HG03064 (cell line): ENCODE data around the gene HES6.

ENCODE experiments used
- ATAC-seq: cut with Tn5 transposase; IDR thresholded peaks from one replicate; pipeline ENCODE4 v1.9.1; 2021; ENCODE audit warnings: low read depth; ENCODE audit not compliant: unreplicated experiment

HES6 gene

DNA sequence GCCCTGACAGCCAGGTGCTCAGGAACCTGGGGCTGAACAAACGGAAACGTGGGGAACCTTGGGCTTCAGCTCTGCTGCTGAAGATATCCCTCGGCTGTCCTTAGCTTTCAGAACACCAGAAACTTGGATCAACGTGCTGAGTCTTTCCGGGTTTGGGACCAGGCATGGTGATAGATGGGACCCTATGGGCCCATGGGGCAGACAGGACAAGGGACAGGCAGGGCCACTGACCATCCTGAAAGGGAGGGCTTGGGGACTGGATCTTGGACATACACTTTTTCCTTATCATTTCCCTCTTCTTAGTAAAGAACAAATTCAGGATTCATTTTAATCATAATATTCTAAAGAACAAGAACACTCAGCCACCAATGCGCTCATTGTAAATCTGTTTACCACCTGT, 16.3 kb upstream of the HES6 start:
- no peak for ATAC-seq

DNA sequence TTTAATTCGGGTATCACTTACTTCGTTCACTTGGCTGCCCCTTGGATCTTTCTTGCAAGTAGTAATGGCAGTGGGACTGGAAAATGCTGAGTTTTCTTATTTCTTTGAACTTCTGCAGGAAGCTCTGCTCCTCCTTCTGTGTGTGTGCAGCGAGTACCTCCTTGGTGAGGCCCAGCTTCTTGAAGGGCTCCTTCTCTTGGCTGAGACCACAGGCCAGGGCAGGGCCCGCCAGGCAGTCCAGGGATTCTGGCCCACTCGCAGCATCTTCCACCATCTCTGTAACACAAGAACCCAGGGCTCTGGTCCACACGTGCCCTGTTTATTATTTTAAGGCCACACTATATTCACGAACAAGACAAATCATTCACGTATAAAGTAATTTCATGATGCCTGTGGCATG, 15.8 kb upstream of the HES6 start:
- no peak for ATAC-seq

DNA sequence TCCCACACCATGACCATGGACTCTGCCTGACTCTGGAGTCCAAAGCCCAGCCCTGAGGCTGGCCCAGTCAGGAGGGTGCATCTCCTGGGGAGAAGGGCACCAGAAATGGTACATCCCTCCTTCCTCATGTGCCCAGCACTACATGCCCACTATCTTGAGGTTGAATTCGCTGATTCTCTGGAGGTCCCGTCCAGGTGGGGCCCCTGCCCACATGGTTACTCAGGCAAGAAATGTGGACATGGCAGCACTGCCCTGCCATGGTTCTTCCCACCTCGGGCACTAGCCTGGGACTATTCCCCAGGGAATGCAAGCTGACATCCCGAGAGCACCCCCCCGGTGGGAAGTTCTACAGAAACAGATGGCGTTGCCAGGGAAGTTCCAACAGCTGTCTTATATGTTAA, 15.3 kb upstream of the HES6 start:
- no peak for ATAC-seq

DNA sequence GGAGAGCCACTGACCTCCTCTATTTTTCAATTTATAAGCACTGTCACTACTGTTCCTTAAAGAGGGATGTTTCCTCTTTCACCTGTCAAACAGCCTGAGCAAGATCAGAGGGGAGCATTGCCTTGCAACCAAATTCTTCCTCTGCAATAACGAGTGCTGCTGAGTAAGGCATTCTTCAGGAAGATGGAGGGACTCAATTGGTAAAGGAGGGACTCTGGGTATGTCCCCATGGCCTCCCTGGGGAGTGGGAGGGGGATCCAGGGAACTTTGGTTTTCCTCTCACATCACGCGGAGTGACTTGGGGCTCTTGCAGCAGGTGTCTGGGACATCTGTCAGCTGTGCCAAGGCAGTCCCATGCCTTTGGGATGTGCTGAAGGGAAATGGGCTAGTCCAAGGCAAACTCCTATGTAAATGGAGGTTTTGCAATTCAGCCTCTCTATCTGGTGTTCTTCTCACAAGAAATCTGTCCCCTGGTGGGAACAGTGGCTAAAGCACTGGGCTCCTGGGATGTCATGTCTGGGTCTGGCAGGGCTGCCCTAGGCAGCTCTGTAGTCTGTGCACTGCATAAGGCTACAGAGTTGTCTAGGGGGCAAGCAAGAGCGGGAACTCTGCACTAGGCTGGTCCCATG, 14.4 kb upstream of the HES6 start:
- no peak for ATAC-seq

DNA sequence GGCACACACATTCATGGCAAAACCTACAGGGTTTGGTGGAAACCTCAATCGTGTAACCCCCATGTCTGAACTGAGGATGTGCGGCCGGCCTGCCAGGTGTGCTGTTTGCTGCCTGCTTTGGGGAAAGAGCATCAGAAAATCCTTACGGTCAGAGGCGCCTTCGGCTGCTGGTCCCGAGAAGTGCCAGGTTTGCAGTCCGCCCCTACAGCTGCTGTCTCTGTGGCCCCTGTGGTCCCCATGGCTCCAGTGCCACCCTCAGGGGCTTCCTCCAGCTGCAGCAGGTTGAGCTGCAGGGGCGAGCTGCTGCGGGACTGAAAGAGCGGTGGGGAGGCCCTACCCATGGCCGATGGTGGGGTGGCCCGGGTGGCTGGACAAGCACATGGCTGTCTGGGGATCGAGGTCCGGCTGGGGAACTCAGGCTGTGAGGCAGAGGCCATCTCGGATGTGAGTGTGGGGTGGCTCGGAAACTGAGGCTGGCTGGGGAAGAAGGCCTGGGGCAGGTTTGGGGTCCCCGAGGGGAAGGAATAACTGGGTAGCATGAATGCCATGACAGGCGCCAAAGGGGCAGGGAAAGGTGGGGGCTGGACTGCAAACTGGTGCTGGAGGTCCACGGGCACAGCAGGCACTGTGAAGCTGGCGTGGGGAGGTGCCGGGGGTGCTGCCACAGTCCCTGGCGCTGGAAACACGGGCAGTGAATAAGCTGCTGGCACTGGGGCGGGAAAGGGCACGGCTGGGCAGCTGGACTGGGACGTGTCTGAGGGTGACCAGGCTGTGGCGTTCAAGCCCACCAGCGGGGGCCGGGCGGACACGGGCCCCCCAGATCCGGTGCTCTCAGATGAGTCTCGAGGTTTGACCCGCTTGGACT, 13.2 kb upstream of the HES6 start:
- no peak for ATAC-seq

DNA sequence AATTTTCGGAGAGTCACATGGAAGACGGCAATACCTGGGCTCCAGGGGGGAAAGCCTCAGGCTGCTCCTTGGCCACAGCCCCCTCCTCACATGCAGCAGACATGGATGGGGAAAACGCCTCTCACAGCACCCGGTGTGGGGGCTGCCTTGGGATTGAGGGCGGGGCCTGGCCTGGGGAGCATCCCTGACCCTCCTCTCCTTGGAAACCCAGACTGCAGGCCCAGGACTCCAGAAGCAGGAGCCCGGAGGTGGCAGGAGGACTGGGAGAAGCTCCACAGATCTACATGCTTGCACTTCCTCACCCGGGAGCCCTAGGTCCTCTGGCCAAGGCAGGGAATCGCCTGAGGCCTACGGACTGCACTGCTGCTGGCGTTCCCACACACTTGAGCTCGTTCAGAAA, 12.1 kb upstream of the HES6 start:
- no peak for ATAC-seq

DNA sequence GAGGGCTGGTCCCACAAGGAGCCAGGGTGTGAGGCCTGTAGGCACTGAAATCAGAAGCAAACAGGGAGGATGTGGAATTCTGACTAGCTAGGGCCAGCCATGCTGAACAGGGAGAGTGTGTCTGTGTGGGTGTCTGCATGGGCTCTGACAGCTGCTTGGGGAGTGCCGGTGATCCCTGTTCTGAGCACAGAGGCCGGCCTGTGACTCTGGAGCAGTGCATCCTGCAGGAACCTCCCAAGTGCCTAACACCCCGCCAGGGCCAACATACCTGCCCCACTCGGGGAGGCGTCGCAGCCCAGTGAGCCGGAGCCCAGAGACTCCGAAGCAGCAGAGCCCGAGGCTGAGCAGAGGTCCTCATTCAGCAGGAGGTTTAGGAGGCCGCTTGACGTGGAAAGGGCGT, 11.5 kb upstream of the HES6 start:
- ATAC-seq, result no peak

DNA sequence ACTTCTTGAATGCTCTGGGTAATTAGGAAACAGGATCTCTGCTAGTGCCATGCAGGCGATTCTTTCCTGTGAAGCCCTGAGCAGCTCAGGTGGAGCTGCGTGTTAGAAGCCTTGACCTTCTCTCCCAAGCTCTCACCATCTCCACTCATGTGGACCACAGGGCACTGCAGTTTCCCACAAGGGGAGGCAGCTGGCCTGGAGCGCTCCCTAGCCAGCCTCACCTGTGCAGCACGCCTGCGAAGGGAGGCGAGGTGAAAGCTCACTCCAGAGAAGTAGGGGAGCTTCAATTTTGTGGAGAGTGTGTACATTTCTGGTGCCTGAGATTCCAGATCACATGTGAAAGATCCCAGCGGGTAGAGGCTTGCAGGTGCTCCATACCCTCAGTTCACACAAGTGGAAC, 11.1 kb upstream of the HES6 start:
- no peak for ATAC-seq

DNA sequence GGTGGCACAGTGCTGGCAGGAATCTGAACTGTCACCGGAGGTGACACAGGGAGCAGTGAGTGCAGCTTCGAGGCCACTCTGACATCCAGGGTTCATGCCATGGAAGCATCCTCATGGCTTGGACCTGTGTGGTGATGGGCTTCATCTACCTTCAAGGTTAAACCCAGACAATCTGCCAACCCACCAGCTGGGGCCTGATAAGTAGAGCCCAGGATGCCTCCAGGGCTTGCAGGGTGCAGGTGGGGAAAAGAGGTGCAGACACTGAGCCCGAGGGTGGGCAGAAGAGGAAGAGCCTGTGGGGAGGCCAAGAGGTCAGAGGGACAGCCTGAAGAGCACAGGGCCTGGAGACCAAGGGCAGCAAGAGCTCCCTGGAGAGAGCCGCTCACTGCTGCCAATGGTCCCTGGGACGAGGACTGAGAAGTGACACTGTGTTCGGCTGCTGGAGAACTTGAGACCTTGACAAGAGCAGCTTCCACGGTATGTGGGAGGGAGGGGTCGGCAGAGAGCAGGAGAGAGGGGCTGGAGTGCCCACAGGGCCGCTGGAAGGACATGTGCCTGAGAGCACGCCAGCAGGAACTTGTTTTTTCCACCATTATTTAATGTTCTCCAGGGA, 8.1 kb upstream of the HES6 start:
- no peak for ATAC-seq

DNA sequence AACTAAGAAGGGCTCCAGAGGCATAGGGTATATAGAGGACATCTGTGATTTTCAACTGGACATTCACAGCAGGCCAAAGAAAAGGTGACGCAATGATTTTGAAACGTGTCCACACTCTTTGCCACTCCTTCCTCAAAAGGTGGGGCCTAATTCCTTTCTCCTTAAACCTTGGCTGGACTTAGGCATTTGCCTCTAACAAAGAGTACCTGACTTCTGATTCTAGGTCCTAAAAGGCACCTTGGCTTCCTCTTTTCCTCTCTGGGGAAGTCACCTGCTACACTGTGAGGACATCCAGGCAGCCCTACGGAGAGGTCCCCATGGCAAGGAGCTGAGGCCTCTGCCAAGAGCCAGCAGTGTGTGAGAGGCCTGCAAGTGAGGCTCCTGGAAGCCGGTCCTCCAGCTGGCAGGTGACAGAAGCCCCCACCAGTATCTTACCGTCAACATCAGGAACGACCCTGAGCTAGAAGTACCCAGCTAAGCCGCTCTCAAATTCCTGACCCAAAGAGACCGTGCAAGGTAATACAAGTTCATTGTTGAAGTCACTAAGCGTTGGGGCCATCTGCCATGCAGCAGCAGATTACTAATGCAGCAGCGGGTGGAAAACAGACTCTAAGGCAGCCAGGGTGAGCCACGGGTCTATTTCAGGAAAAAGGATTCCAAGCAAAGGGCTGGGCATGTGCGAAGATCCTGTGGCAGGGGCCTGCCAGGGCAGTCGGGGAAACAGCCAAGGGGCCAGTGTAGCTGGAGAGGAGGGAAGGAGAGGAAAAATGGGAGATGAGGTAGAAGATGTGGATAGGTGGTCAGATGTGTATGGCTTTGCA, 7.4 kb upstream of the HES6 start:
- ATAC-seq, result no peak

DNA sequence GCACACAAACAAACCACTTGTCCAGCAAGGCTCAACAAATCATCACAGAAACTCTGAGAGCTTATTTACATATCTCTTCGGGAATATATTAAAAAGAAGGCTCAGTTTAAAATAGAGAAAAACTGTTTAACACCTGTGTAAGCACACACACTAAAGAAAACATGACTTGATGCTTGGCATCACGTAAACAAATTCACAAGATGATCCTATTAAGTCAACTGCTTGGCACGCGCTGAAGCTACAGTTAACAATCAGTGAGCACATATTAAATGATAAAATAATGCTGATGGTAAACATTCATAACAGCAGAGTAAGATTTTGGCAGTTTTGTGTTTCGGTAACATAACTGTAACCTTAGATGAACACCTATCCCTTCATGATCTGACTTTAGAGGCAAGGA, 4.3 kb upstream of the HES6 start:
- no peak for ATAC-seq

DNA sequence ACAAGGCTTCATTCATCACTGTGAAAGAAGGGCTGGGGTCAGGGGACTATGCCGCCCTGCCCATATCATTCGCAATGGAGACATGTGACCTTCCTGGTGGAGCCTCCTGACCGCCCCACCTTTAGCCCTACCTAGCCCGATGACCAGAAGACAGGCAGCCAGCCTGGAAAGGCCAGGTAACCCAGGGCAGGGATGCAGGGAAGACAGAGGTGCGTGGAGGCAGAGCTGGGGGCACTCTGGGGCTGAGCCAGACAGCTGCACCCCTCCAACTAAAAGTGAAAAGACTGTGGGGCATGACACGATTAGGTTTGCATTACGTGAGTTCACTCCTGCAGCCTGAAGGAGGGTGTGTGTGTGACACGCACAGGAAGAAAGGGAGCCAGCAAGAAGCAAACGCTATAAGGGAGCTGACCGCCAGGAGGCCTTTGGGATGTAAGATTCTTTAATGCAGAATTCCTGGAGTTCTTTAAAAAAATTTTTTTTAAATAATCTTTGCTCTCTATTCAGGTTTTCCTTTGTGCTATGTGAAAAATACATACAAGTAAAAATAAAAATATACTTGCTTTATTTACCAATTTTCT, 3.7 kb upstream of the HES6 start:
- no peak for ATAC-seq

DNA sequence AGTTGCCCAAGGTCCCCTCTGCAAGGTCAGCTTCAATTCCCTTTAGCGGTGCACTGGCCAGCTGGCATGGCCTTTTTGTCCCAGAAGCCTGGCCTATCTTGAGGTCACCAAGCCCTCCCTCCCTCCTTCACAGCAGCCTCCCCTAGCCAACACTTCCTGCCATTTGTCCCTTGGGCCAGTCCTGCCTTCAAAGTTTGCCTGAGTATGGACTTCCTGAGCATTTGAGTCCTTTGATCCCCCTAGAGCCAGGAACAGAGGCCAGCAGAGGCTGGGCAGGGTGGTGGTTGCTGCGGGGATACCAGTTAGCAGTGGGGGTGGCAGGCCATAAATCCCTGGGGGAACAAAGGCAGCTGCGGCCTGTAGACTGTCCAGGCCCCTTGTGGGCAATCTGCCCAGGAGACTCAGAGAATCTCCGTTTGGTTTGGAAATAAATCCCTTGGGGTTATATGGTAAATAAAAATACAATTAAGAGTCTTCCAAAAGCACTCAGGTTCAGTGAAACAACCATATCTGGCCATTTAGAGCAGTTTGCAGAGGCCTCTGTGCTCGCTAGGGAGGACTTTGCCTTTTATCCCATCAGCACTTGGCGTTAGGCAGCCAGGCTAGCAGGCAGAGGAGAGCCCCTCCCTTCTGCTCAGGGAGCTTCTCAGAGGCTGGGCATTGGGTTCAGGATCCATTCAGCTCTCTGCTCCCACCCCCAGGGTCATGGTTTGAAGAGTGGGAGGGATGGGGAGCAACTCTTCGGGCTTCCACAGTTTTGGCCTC, 3.1 kb upstream of the HES6 start:
- ATAC-seq, result no peak

DNA sequence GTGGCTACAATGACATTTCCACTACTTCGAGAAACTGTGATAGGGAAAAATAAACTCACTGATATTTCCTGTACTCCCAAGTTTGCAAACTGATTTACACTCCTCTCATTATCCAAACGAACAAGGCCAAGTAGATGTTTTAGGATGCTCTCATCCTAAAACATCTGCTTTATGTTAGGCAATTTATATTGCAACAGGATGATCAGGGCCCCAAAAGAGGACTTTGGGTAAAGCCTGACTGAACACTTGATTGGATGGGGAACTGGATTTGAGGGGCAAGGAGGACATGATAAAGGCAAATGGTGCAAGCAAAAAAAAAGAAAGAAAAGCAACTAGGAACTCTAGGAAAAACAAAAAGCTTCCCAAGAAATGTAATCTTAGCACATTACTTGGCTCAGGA, 2.1 kb upstream of the HES6 start:
- no peak for ATAC-seq

DNA sequence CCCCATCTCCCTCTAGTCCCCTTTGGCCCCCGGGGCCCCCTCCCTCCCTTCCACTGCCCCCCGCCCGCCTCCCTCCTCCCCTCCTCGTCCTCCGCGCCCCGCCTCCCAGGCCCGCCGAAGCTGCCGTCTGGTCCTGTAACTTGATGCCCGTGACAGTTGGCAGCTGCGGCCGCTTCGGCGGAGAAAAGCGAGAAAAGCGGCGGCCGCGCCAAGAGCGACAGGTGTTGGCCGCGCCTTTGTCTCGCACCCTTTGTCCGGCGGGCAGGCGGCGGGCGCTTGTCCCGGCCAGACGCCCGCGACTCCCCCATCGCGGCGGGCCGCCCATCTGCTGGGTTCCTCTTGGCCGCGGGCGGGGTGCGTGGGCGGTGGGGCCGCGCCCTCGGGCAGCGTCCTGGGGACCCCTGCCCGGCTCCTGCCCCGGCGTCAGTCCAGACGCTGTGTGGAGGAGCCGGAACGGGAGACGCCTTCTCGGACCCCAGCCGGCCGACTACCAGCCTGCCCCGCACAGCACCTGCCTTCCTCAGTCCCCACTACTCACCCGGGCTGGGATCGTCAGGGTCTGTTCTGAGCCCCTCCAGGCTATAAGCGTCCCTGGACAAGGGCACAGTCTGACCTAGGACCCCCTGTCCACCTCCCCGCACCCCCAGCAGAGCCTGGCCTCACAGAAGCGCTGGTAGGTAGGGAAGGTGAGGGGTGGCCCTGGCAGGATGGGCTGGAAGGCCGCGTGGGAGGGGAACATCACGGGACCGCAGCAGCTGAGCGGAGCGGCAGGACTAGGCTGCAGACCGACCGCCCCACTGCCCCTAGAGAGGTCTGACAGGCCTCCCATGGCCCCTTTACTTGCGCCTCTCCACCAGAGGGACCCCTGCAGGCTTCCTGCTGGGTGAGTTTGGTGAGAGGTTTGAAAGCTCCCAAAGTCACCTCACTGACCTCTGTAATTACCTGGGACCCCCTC, 1.2 kb upstream of the HES6 start:
- no peak for ATAC-seq

DNA sequence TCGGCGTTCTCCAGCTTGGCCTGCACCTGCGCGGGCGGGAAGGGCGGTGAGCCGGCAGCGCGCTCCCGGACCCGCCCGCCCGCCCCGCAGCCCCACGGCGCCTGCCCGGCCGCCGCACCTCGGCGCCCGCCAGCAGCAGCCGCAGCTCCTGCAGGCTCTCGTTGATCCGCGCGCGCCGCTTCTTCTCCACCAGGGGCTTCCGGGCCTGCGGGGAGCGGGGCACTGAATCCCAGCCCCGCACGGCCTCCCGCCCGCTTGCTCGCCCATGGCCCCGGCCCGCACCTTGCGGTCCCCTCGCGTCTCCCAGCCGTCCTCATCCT, 335 bp downstream of the HES6 start:
- peak; percentile 8 for ATAC-seq

DNA sequence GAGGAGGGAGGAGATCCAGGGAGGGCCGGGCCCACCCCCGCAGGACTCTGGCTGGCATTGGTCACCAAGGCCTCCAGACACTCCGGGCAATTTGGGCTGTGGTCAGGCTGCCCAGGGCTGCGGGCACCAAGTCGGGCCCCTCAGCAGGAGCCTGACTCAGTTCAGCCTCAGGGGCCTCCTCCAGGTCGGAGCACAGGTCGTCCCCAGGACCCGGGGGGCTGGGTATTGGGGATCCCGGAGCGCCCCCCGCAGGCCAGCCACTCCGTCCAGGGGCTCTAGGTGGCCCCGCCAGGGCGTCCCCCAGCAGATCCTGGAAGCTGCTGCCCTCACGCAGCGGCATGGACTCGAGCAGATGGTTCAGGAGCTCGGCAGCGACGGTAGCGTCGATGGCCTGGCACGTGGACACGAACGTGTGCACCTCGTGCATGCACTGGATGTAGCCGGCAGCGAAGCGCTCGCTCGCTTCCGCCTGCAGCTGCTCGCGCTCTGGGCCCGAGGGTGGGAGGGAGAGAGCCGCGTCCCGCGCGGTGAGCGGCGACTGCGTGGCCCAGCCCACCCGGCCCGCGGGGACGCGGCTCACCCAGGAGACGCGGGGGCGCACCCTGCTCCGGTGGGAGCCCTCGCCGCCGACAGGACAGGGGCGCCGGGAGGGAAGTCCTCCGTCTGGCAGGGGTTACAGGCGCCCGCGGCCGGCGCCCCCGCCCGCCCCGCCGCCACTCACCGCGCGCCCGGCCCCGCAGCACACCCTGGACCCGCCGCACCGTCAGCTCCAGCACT, 884 bp downstream of the HES6 start:
- no peak for ATAC-seq

DNA sequence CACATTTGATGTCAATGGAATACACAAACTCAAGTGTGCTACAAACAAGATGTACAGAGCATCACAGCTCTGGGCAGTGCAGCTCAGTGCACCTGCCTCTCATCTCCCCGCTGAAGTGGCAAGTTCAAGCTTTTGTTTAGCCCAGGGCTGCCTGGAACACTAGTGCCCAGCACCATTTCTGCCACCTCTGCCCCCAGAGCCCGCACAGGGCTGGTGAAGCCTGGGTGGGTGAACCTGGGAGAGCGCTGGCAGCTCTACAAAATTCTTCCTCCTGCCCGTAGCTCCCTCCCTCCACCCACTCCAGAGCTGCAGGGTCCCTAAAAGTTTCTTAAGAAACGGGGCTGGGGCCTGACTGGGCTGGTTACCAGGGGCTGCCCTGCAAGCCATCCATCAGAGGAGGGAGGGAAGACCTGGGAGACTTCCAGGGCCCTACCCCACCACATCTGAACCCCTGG, 1.5 kb downstream of the HES6 start:
- ATAC-seq, result no peak
